Right hindlimb (tissue), 1 donor: ENCODE results near the gene NGEF.

Experiments used
- DNase-seq: peaks from one replicate; pipeline ENCODE4 v3.0.0-alpha.2; 2018

The NGEF gene

GRCh38 chr2:232993231-232993821 lies 19.7 kb downstream of the NGEF start:
- no peak for DNase-seq

GRCh38 chr2:232986155-232986554 lies 26.9 kb downstream of the NGEF start:
- no peak for DNase-seq

GRCh38 chr2:232984451-232985207 lies 28.4 kb downstream of the NGEF start:
- no peak for DNase-seq

GRCh38 chr2:232983669-232984140 lies 29.4 kb downstream of the NGEF start:
- DNase-seq: no peak

- DNase-seq: no peak
These were observed 30.0 kb downstream of the NGEF start for GRCh38 chr2:232982926-232983668.

- no peak for DNase-seq
These were observed 31.2 kb downstream of the NGEF start for GRCh38 chr2:232981767-232982360.

- no peak for DNase-seq
These were observed 31.7 kb downstream of the NGEF start for GRCh38 chr2:232981356-232981755.

- no peak for DNase-seq
These were observed 32.4 kb downstream of the NGEF start for GRCh38 chr2:232980683-232981082.

- DNase-seq: no peak
These were observed 33.1 kb downstream of the NGEF start for GRCh38 chr2:232979871-232980461.

GRCh38 chr2:232977438-232977971 lies 35.6 kb downstream of the NGEF start:
- DNase-seq: no peak

- DNase-seq: no peak
These were observed 36.2 kb downstream of the NGEF start for GRCh38 chr2:232976666-232977437.

- DNase-seq: no peak
These were observed 36.9 kb downstream of the NGEF start for GRCh38 chr2:232976176-232976575.

- DNase-seq: no peak
These were observed 38.7 kb downstream of the NGEF start for GRCh38 chr2:232974396-232974795.

GRCh38 chr2:232973796-232974195 lies 39.3 kb downstream of the NGEF start:
- no peak for DNase-seq

- no peak for DNase-seq
These were observed 39.9 kb downstream of the NGEF start for GRCh38 chr2:232973011-232973735.

- DNase-seq: no peak
These were observed 41.3 kb downstream of the NGEF start for GRCh38 chr2:232971744-232972143.

GRCh38 chr2:232970051-232970450 lies 43.0 kb downstream of the NGEF start:
- no peak for DNase-seq

- no peak for DNase-seq
These were observed 45.6 kb downstream of the NGEF start for GRCh38 chr2:232967474-232967873.

- no peak for DNase-seq
These were observed 46.9 kb downstream of the NGEF start for GRCh38 chr2:232966122-232966521.

- no peak for DNase-seq
These were observed 49.1 kb downstream of the NGEF start for GRCh38 chr2:232963913-232964312.

- no peak for DNase-seq
These were observed 52.2 kb downstream of the NGEF start for GRCh38 chr2:232960862-232961261.
